Renal pelvis (tissue), 4 donors: ENCODE results near the gene EFNB2. TPM values are rescaled to one million over a fixed set of nuclear protein-coding genes. Genes with fewer than 3 reads are reported as not detected.

Experiments
- DNase-seq: peaks from one replicate; pipeline ENCODE4 v3.0.0-alpha.2; 2013
- polyA plus RNA-seq, 3 donors: library from polyadenylated mRNA; unstranded; fragments of 120-200 nt; gene quantifications; one replicate each; pipeline ENCODE4 v1.2.1, GENCODE V29; 2013; ENCODE audit not compliant: insufficient read length in 3 of 3

Gene EFNB2
- polyA plus RNA-seq, 3 donors = 126 to 134 (median 127) TPM

DNA sequence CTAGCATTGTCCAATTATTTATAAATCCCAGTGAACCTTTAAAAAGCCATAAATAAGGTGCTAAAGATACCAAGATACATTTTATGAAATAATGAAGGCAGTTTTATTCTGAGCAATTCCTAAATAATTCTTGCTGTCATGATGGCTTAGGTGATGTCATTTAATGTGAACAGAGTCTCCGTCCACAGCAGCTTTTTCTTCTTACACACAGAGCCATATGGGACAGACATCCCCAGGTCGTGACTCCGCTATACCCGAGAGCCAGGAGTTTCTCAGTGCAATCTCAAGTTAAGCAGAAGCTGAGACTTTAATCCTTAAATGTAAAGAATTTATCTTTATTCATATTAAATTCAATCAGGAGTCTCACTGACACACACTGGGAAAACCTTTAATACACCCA is 29.7 kb downstream of the EFNB2 start:
- no peak for DNase-seq

DNA sequence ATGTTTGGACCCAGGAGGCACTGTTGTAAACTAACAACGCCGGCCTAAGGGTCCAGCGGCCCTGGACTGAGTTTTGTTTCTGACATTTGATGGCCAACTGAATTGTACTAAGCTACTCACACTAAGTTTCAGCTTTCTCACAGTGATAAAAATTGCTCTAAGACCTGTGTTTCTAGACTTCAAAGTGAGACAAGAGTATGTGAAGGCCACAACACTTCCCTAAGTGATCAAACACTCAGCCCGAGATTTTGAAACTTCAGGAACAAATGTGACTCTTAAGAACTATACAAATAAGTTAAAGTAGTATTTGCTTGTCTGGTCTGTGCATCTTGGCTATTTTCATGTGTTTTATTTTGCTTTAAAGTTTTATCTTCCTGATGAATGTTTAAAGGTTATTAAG is 30.2 kb downstream of the EFNB2 start:
- no peak for DNase-seq

DNA sequence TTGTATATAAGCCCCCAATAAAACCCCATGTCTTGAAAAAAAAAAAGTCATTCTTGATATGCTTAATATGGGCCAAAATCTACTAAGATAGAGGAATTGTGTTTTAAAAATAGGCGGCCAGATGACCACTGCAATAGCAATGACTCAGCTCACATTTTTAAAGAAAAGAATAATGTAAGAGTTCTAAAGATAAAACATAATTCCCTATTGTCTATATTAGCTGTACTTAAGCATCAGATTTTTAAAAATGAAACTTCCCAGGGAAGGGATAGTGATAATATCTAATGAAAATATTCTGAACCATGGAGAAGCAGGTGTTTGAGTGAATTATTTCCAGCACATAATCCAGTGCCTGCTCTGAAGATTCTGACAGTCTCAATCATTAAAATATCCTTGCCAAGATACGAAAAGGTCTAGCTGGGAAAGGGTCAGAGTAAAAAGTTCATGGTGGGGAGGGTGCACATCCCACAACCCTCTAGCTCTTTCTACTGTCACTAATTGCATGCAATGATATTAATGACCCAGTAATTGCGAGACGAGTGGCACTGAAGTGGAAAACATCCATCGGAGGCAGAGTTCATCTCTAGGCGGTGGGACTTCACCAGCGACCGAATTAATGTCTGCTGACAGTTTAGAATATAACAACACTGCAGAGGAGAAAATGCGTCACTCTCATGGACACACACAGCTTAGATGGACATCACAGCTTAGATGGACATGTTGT is 31.6 kb downstream of the EFNB2 start:
- DNase-seq = no peak

DNA sequence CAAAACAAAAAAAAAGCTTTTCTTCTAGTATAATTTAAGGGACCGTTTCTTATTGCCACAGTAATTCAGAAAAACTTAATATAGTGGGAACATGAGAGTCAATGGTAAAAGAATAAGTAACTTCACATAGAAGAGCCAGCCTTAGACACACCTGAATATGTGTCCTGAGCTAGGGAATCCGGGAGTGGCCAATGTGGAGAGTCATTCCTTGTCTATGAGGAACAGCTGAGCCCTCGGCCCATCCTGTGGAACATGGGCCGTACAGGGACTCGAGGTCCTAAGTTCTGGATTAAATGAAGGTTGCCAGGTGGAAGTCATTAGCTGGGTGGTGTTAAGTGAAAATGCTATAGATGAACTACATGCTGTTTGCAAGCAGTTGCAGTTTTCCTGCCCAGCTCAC is 32.2 kb downstream of the EFNB2 start:
- DNase-seq = no peak

DNA sequence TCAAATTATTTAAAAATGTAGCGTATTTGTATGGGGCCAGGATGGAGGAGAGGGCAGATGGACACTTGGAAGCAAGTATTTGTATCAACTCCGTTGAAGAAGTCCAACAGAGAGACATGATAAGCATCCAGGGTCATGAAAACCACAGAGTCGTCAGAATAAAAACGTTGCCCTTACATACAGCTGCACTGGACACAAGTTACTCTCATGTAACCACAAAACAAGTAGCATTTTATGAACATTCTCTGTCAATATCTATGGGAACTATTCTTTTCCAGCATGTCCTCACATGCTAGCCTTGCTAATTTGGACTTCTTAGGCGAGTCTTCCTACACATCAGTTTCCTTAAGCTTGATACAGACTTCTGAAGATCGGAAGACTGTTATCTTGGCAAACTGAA is 35.0 kb downstream of the EFNB2 start:
- no peak for DNase-seq

DNA sequence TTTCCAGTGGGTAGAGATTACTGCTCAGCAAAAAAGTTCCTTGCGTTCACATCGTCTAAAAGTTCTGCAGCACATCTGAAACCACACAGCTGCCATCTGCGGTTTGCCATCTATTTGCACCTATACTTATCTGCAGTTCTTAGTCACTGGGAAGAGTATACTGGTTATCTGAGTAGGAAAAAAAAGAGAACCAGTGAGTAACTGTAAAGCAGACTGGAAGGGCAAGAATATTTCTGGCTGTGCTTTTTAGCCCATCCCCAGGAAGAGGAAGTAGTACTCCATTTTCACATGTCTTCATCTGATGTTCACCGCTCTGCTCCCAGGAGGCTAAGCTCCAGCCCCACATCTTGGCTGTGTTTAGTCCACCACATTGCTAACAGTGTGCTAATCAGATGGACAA is 35.6 kb downstream of the EFNB2 start:
- no peak for DNase-seq

DNA sequence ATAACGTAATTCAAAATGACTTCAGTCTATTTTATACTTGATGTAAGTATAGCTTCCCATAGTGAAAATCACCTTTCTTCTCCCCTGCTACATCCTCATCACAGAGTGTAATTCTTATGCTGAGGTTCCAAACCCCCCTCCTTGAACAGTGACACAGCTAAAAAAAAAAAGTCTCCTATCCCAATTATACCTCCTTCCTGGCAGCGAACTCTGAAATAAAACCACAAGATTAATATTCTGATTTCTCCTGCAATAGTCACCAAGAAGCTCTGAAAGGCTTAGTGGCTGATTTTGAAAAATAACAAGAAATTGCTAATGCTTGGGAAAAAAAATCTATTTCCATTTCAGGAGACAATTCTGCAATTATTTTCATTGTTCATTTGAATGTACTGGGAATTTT is 36.3 kb downstream of the EFNB2 start:
- DNase-seq = no peak

DNA sequence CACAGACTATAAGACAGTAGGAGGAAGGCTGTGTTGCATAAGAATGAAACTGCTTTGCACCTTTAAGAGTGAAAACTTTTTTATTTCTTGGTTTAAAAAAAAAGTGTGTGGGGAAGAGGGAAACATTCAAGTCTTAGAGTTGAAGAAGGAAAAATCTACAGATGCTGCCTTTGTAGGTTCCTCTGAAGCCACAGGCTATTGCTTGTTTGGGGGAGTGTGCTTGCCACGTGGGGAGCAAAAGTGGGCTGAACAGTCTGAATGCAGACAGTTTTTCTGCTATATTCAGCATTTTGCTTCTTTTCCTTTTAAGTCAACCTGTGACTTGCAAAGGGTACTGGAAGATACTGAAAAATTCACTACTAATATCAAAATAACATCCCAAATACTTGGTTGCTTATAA is 36.9 kb downstream of the EFNB2 start:
- no peak for DNase-seq

DNA sequence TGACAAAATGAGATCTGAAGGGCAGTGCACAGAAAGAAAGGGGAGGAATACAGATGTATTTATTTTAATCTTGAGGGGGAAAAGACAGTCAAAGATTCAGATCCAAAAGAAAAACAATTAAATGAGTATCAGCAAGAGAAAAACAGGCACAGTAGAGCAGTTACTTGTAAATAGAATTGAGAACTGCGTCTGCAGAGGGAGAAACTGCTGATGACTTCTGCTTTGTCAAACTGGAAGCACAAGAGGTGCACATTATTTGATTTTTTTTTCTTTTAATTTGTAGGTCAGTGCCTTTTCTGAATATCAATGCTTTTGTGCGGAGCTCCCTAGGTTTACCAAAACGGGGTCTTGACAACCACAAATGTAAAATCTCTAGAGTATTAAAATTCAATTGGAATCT is 37.3 kb downstream of the EFNB2 start:
- no peak for DNase-seq

DNA sequence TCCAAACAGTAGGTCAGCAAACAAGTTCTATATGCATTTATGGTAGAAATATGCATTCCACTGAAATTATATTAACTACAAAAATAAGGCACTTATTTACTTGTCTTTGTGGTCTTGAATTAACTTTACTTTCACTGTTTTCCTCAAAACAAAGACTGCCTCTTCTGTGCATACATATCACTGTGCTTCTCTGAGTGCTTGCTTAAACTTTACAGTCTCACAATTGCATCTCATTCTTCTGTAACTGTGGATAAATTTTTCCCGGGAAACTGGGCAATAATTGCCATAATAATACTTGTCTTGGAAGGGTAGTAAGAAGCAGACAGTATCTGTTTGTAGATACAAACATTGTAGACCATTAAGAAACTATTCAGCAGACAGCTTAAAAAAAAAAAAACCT is 38.4 kb downstream of the EFNB2 start:
- no peak for DNase-seq

DNA sequence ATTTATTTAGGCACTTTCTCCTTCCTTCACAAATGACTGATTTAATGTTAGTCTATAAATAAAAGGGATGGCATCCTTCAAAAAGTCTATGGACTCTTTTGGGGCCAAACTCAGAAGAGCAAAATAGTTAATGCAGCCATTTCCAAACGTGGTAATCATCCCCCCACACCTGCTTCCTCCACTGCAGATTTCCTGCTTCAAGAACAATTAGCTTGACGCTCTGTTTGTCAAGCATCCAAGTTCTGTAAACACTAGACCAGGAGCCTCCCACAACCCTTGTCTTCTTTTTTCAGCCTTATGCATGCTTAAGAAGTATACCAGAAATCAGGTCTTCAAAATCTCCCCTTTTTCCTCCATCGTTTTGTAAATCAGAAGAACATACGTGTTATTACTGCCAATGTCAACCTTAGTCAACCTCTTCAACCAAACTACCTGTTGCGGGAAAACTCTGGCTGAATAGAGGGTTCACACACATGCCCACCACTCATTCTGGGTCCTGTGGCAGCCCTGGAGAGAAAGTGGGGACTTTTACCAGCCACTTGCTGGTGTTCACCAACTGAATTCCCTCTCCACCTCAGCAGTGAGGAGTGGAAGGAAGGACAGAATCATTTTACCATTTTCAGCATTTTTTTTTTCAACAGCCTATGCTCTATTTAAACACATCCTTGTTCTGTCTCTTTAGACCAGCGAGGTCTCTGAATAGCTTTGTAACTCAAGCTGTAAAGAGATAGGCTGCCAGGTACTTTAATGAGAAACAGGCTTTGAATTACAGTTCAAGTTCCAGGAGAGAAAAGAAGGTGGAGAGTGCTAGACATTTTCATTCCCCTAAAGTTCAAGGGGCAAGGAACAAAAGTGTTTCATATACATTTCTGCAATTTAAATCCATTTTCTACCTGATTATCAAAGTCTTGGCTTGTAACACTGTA is 39.1 kb downstream of the EFNB2 start:
- no peak for DNase-seq

DNA sequence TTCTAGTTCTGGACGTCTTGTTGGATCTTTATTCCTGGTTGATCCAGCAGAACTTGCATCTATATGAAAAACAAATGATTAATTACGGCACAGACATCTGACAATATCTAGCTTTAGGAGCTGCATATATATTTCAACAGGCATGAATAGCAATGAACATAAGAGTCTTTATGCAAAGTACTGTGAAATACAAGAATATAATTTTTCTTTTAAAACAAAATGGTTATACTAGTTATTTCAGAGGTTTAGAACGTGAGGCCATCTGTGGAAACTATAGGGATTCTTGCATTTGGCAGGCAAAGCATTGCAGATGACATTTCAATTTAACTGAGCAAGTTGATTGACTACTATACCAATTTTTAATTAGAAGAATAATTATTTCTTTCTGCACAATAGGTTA is 40.5 kb downstream of the EFNB2 start:
- DNase-seq = no peak

DNA sequence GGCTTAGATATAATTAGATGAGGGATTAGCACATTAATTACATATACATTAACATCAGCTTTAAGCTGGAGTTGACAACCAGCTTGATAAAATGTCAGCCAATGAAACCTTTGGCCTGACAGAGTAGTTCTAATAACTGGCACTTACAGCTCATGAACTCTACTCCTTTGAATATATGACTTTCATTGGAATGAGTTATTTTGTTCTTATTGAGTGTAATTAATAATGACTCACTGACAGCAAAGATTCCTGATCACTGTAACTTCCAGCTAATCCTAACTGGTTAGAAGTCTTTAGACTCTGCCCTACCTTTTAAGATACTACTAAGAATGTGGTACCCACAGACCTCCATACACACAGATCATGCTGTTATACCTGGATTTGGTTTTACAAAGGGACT is 41.0 kb downstream of the EFNB2 start:
- no peak for DNase-seq

DNA sequence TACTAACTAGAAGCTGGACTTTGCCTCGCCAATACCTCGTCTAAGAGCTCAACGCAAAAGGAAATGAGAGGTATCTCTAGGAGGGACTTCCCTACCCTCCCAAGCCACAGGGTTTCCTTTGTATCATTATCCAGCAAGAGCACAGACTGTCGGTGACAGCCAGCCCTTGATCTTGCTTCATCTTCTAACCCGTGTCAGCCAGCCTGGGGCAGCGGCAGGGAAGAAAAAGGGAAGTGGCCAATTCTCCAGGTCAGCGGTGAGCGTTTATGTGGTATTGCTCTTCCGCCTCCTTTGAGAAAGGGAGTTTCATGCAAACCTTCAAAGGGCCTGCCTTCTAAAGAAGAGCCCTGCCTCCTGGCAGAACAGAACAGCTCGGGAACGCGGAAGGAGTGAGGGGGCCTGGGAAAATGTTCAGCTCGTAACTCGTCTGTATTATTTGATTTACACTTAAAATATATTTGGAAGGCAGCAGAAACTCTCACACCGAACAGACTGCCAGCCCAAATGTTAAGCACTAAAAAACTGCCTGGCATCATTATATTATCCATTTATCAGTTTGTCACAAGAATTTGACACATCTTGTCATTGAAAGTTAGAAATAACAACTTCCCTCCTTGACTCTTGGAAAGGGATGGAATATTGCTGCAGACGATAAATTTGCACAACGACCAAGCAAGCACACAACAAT is 41.8 kb downstream of the EFNB2 start:
- DNase-seq = no peak

DNA sequence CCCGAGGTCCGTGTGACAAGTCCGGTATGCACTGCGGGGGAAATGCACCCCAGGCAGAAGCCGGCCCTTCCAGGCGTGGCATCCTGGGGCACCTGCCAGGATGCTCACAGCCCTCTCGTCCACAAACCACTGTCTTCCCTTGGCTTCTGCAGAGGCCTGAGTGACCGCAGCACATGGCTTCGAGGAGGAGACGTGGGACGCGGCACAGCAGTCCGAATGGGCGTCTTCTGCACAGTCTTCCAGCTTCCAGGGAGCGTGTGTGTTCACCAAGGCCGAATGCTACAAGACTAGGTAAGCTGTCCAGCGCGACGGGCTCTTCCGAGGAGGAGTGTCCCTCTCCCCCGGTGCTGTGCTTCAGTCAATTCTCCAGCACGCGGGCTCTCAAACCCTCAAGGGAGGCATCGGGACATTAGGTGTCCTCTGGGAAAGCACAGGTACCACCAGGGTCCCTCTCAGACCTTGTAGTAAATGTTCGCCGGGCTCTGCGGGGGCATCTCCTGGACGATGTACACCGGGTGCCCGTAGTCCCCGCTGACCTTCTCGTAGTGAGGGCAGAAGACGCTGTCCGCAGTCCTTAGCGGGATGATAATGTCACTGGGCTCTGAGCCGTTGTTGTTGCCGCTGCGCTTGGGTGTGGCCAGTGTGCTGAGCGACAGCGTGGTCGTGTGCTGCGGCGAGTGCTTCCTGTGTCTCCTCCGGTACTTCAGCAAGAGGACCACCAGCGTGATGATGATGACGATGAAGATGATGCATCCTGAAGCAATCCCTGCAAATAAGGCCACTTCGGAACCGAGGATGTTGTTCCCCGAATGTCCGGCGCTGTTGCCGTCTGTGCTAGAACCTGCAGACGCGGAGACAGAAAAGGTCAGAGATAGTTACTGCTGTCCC is 42.6 kb downstream of the EFNB2 start:
- DNase-seq = no peak

DNA sequence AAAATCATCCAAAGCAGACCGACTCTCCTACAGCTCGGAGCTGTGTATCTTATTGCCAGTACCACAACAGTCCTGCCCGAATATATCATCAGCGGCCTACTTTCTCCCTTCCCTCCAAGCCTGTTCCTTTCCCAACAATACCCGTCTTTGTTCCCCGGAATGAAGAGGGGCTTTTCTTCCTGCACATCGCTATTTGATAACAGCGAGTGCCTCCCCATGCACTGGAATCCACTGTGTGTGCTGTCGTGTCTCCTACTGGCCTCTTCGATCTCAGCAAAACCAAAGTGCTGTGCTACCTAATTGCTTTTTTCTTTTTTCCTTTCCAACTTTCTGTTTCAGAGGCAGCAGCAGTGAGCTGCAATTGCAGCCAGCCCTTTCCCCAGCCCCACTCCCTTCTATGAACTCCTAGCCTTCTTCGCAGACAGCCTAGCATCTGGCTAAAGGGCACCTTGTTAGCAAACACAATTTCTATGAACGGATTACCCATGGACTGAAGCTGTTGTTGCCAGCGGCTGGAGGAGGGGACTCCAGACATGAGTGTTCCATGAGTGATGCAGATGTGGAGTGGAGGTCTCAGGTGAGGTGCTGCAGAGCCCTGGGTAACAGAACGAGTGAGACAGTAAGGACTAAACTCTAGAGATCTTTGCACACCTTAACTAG is 43.4 kb downstream of the EFNB2 start:
- DNase-seq = no peak

DNA sequence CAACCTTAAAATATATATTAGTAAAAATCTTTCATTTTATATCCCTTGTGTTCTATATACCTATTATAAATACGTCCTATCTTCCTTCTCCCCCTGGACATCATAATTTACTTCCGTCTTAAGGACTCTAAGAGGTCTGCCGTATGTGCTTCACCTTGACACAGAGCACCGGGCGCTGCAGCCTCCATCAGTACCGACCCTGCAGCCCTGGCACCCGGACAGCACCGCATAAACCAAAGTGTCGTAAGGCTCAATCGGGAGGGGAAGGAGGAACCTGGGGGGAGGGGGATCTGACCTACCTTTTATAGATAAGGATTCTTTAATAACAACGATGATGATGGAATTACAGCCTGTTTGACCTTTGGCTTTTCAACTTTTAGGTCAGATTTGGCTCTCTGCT is 44.0 kb downstream of the EFNB2 start:
- no peak for DNase-seq

DNA sequence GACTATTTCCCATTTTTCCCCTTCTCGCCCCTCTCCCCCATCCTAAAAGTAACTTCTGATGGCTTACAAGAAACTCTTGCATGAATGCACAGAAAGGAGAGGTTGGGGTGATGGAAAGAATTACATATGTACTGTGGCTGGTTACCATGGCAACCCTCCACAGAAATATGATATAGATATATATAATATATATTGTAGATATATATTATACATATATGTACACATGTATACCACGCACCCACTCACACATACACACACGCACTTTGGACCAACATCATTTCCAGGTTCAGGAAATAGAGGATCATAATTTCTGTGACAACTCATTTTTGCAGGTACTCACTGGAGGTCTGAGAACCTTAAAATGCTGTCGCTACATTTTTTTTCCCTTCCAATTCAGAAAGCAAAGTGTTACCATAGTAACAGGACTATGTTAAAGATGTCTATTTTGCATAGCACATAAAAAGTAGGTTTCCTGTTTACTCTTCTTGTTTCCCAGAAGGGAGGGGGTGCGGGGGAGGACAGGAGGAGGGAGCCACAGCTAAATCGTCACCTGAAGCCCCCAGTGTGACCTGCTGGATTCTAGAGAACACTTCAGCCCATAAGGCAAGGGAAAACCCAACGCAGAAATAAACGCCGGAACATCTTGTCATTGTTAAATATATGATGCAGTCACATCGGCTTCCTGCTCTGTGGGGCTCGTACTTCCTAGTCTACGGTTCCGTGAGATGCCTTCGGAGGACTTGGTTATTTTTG is 44.7 kb downstream of the EFNB2 start:
- no peak for DNase-seq

DNA sequence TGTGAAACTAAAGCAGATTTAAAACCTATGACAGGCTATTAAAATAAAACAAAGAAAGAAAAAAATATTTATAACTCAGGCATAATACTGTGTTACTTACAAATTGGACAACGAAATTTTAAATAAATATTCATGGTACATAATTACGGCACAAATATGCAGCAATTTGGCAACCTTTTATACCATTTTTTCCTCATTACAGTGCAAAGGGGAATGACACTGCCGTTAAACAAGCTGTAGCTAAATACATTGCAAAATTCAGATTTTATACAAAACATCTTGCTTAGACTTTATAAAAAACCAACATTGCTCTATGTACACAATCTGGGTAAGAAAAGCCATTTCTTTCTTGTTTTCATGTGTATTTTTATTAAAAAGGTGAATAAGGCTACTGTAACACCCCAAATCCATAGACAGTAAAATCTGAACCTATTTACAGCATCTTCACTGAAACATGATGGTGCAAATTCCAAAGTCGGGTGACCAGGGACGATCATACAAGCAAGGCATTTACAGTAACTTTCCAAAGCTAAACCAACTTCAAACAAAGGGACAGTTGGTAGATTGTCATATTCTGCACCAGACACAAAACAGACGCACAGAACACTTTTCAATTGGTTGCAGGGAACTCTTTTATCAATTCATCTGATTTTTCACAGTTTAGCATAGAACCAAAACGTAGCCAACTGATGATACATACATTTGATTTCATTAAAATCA is 45.5 kb downstream of the EFNB2 start:
- no peak for DNase-seq

DNA sequence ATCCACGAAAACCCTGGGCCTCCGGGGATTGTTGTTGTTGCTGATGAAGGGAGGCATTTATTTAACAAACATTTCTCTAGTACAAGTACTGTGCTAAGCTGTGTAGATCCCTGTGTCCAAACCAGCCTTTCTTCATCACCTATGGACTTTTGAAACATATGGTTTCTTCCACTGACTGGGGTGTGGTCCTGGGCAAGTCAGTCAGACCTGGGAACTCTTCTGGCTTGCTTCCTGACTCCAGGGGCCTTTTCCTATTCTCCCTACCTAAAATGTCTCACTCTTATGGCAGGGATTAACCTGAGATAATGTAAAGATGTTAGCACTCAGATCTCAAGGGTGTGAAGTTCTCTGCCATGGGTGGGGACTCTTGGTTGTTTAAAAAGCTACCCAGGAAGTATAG is 46.8 kb downstream of the EFNB2 start:
- DNase-seq = no peak
